BLaER1 (cell line): Measurements from ENCODE around the gene MED10.
"Not testable (repeated sequence)": the region's sequence is repeated elsewhere in the genome, so short reads cannot be mapped to it uniquely, and the experiment has no call there.

ENCODE experiments used
- H3K27ac ChIP-seq: shearing (Covaris generic); formaldehyde crosslinking; 2 replicates; pipeline ENCODE4 v1.8.1; 2022
- H3K27me3 ChIP-seq: shearing (Covaris generic); formaldehyde crosslinking; 2 replicates; pipeline ENCODE4 v1.8.1; 2022
- H3K36me3 ChIP-seq: shearing (Covaris generic); formaldehyde crosslinking; 2 replicates; pipeline ENCODE4 v1.8.1; 2022
- H3K4me1 ChIP-seq: shearing (Covaris generic); formaldehyde crosslinking; 2 replicates; pipeline ENCODE4 v1.8.1; 2022
- H3K4me2 ChIP-seq: shearing (Covaris generic); formaldehyde crosslinking; 2 replicates; pipeline ENCODE4 v1.8.1; 2022
- H3K4me3 ChIP-seq: shearing (Covaris generic); formaldehyde crosslinking; 2 replicates; pipeline ENCODE4 v1.8.1; 2022
- H3K9ac ChIP-seq: shearing (Covaris generic); formaldehyde crosslinking; 2 replicates; pipeline ENCODE4 v1.8.1; 2022
- H3K9me3 ChIP-seq: shearing (Covaris generic); formaldehyde crosslinking; 2 replicates; pipeline ENCODE4 v1.8.1; 2022
- H4K20me1 ChIP-seq: shearing (Covaris generic); formaldehyde crosslinking; 2 replicates; pipeline ENCODE4 v1.8.1; 2022
- Cebpa-rat ChIP-seq: shearing (Covaris generic); IDR thresholded peaks from 2 replicates; pipeline ENCODE4 v1.8.1; 2022

Gene MED10

GRCh38 chr5:6376974-6377520 is 1.3 kb downstream of the MED10 start:
- peaks cover 52% of the 10 kb centered on the region for H3K36me3 ChIP-seq
- no peak for TF ChIP-seq Cebpa-rat
- H3K4me3 ChIP-seq, result peak overlapping the region; percentile 99
- H4K20me1 ChIP-seq, result peaks cover 63% of the 10 kb centered on the region
- H3K9ac ChIP-seq, result peak overlapping the region; percentile 94
- peak overlapping the region; percentile 94 for H3K4me2 ChIP-seq
- H3K9me3 ChIP-seq, result no peaks in the 10 kb centered on the region
- peaks cover 25% of the 10 kb centered on the region for H3K4me1 ChIP-seq
- H3K27me3 ChIP-seq, result no peaks in the 10 kb centered on the region
- H3K27ac ChIP-seq, result 0 out of 2 replicates have a peak overlapping the region, but pooled peaks have one; percentile 95

- TF ChIP-seq Cebpa-rat, result no peak
- Histone ChIP-seq H3K4me3 (no peak overlapping the region), H3K9me3 (no peaks in the 10 kb centered on the region), H3K4me2 (no peak overlapping the region), H3K9ac (no peak overlapping the region), H4K20me1 (peaks cover 96% of the 10 kb centered on the region), H3K4me1 (peaks cover 17% of the 10 kb centered on the region), H3K27me3 (no peaks in the 10 kb centered on the region), H3K27ac (no peak overlapping the region), H3K36me3 (peaks cover 88% of the 10 kb centered on the region)
Measured at GRCh38 chr5:6373081-6373846, 5.1 kb downstream of the MED10 start.

GRCh38 chr5:6372251-6373080 is 5.9 kb downstream of the MED10 start:
- Histone ChIP-seq H3K36me3 (peaks cover 93% of the 10 kb centered on the region), H3K4me3 (no peak overlapping the region), H3K9me3 (no peaks in the 10 kb centered on the region), H3K27me3 (no peaks in the 10 kb centered on the region), H3K9ac (no peak overlapping the region), H3K4me2 (no peak overlapping the region), H4K20me1 (peaks cover 88% of the 10 kb centered on the region), H3K27ac (no peak overlapping the region), H3K4me1 (peaks cover 14% of the 10 kb centered on the region)
- no peak for TF ChIP-seq Cebpa-rat

- no peak overlapping the region for H3K9ac ChIP-seq
- H3K27me3 ChIP-seq, result no peaks in the 10 kb centered on the region
- H4K20me1 ChIP-seq, result peaks cover 76% of the 10 kb centered on the region
- peaks cover 96% of the 10 kb centered on the region for H3K36me3 ChIP-seq
- H3K4me2 ChIP-seq, result no peak overlapping the region
- H3K27ac ChIP-seq, result no peak overlapping the region
- no peak overlapping the region for H3K4me3 ChIP-seq
- H3K4me1 ChIP-seq, result peaks cover 9% of the 10 kb centered on the region
- no peaks in the 10 kb centered on the region for H3K9me3 ChIP-seq
- TF ChIP-seq Cebpa-rat, result no peak
Measured at GRCh38 chr5:6371079-6371810, 7.1 kb downstream of the MED10 start.

- H3K27ac ChIP-seq, result no peak overlapping the region
- peaks cover 69% of the 10 kb centered on the region for H4K20me1 ChIP-seq
- peaks cover 11% of the 10 kb centered on the region for H3K4me1 ChIP-seq
- no peak for TF ChIP-seq Cebpa-rat
- no peaks in the 10 kb centered on the region for H3K27me3 ChIP-seq
- H3K9ac ChIP-seq, result no peak overlapping the region
- H3K4me3 ChIP-seq, result no peak overlapping the region
- H3K36me3 ChIP-seq, result peaks cover 94% of the 10 kb centered on the region
- no peaks in the 10 kb centered on the region for H3K9me3 ChIP-seq
- H3K4me2 ChIP-seq, result no peak overlapping the region
Measured at GRCh38 chr5:6370580-6370979, 7.8 kb downstream of the MED10 start.

- H4K20me1 ChIP-seq, result peaks cover 26% of the 10 kb centered on the region; the same call in 1 of the 2 replicates
- peak overlapping the region; percentile 52 for H3K4me2 ChIP-seq
- no peak for TF ChIP-seq Cebpa-rat
- H3K36me3 ChIP-seq, result peaks cover 70% of the 10 kb centered on the region
- H3K4me1 ChIP-seq, result peaks cover 32% of the 10 kb centered on the region
- no peak overlapping the region for H3K4me3 ChIP-seq
- H3K9ac ChIP-seq, result no peak overlapping the region
- H3K9me3 ChIP-seq, result 0 out of 2 replicates have a peak, but pooled peaks cover 8% of the 10 kb centered on the region
- no peak overlapping the region for H3K27ac ChIP-seq
- no peaks in the 10 kb centered on the region for H3K27me3 ChIP-seq
Measured at GRCh38 chr5:6365977-6366590, 12.3 kb downstream of the MED10 start.

- Histone ChIP-seq H4K20me1 (peaks cover 19% of the 10 kb centered on the region; the same call in 1 of the 2 replicates), H3K4me3 (no peak overlapping the region), H3K27me3 (no peaks in the 10 kb centered on the region), H3K36me3 (peaks cover 62% of the 10 kb centered on the region), H3K4me1 (peaks cover 39% of the 10 kb centered on the region), H3K9me3 (0 out of 2 replicates have a peak, but pooled peaks cover 8% of the 10 kb centered on the region), H3K4me2 (no peak overlapping the region), H3K9ac (no peak overlapping the region), H3K27ac (no peak overlapping the region)
- no peak for TF ChIP-seq Cebpa-rat
Measured at GRCh38 chr5:6365142-6365976, 13.0 kb downstream of the MED10 start.

GRCh38 chr5:6363454-6364011 is 14.8 kb downstream of the MED10 start:
- H3K27me3 ChIP-seq, H3K9ac ChIP-seq, H3K9me3 ChIP-seq, H3K4me3 ChIP-seq, H4K20me1 ChIP-seq, H3K27ac ChIP-seq, H3K4me2 ChIP-seq: not testable (repeated sequence)
- Histone ChIP-seq H3K4me1 (peaks cover 56% of the 10 kb centered on the region), H3K36me3 (peaks cover 44% of the 10 kb centered on the region)
